Loucy (cell line): ENCODE data around the gene RSRP1.

Experiments used
- CTCF ChIP-seq: fragments of 200-600 bp; sonication (generic); conservative IDR thresholded peaks from 2 replicates; pipeline ENCODE4 v1.5.1; 2014; ENCODE audit warnings: mild to moderate bottlenecking, antibody characterized with exemption, low read length
- EZH2phosphoT487 ChIP-seq: fragments of 200-600 bp; IDR thresholded peaks from 2 replicates; pipeline ENCODE4 v1.6.1; 2018; ENCODE audit warnings: antibody characterized with exemption, mild to moderate bottlenecking, moderate library complexity, borderline replicate concordance

GRCh38 chr1:25243907-25244306 is 3.3 kb downstream of the RSRP1 start:
- no peak for TF ChIP-seq CTCF
- no peak for TF ChIP-seq EZH2phosphoT487
